Progenitor cell of endocrine pancreas (in vitro differentiated cells): Measurements from ENCODE around the gene CACNG8. TPM values are rescaled to one million over a fixed set of nuclear protein-coding genes. Genes with fewer than 3 reads are reported as not detected.

ENCODE experiments used
- DNase-seq: peaks from one replicate; pipeline ENCODE4 v3.0.0; 2021; ENCODE audit warnings: low spot score; ENCODE audit not compliant: unreplicated experiment
- H3K27ac Mint-ChIP-seq: 2 replicates; pipeline ENCODE4 v1.8.0; 2021; ENCODE audit warnings: mild to moderate bottlenecking, moderate library complexity, mixed read lengths
- H3K27me3 Mint-ChIP-seq: 2 replicates; pipeline ENCODE4 v1.8.0; 2021; ENCODE audit warnings: mixed read lengths
- H3K36me3 Mint-ChIP-seq: 2 replicates; pipeline ENCODE4 v1.8.0; 2022; ENCODE audit warnings: mixed read lengths; ENCODE audit not compliant: insufficient read depth
- H3K4me1 Mint-ChIP-seq: 2 replicates; pipeline ENCODE4 v1.8.0; 2021; ENCODE audit warnings: low read depth, mixed read lengths
- H3K4me3 Mint-ChIP-seq: 2 replicates; pipeline ENCODE4 v1.8.0; 2021; ENCODE audit warnings: low read depth, mild to moderate bottlenecking, moderate library complexity, mixed read lengths
- H3K9me3 Mint-ChIP-seq: 2 replicates; pipeline ENCODE4 v1.8.0; 2021; ENCODE audit warnings: low read depth, mixed read lengths
- CTCF ChIP-seq: fragments of 200-600 bp; sonication (generic); IDR thresholded peaks from one replicate; pipeline ENCODE4 v1.5.0; 2021; ENCODE audit warnings: antibody characterized with exemption, mild to moderate bottlenecking; ENCODE audit not compliant: unreplicated experiment
- total RNA-seq: library from RNA; stranded (reverse); gene quantifications from 2 replicates; pipeline ENCODE4 v1.2.1, GENCODE V29; 2021

CACNG8 gene
- total RNA-seq, 1 donor from 2014 or later, result 0.36 TPM

GRCh38 chr19:53957448-53958167 is 5.1 kb upstream of the CACNG8 start:
- H3K4me1 Mint-ChIP-seq, result peaks cover 5% of the 10 kb centered on the region
- no peak overlapping the region for H3K4me3 Mint-ChIP-seq
- H3K9me3 Mint-ChIP-seq, result no peaks in the 10 kb centered on the region
- no peak overlapping the region for H3K27ac Mint-ChIP-seq
- no peak for DNase-seq
- peaks cover 73% of the 10 kb centered on the region for H3K27me3 Mint-ChIP-seq
- TF ChIP-seq CTCF, result no peak
- no peaks in the 10 kb centered on the region for H3K36me3 Mint-ChIP-seq

GRCh38 chr19:53958168-53958571 is 4.6 kb upstream of the CACNG8 start:
- TF ChIP-seq CTCF, result no peak
- DNase-seq, result no peak
- H3K4me3 Mint-ChIP-seq, result no peak overlapping the region

DNA sequence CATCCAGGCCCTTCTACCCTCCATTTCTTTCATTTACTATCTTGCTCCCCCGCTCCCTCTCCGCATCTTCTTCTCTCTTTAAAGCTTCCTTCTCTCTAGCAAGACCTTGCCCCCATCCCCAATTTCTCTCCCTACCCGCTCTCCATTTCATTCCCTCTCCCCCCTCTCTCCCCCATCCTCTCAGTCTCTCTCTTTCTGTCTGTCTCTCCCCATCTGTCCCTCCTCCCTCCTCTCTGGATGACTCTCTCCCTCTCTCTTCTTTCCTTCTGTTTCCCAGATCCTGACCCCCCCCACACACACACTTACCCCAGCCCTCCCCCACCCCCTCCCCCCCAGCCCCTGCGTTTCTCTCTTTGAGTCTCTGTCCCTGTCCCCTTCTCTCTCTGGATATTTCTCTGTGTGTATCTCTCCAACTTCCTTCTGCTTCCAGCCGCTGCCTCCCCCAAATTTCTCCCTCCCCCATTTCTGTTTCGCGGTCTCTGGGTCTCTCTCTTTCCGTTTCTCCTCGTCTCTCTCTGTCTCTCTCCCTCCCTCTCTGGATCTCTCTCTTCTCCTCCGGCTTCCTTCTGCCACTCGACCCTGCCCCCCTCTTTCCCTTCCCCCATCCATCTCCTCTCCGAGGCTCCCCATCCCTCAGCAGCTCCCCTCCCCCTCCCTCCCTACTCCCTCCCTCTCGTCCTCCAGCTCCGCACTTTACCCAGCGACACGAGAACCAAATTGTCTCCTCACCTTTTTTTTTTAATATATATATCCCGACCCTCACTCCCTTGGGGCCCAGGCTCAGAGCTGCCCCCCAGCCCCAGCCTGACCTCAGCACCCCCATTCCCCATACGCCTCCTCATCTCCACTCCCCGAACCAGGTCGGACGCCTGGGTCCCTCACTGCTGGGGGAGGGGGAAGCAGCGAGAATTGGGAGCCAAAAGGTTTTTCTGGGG is 3.6 kb upstream of the CACNG8 start:
- DNase-seq, result no peak
- Mint-ChIP-seq H3K9me3 (no peaks in the 10 kb centered on the region), H3K27ac (no peak overlapping the region), H3K36me3 (no peaks in the 10 kb centered on the region), H3K4me1 (peaks cover 5% of the 10 kb centered on the region), H3K27me3 (peaks cover 77% of the 10 kb centered on the region), H3K4me3 (no peak overlapping the region)
- no peak for TF ChIP-seq CTCF

More at GRCh38 chr19:53958168-53958571, 4.6 kb upstream of the CACNG8 start:
- Mint-ChIP-seq H3K9me3 (no peaks in the 10 kb centered on the region), H3K27me3 (peaks cover 73% of the 10 kb centered on the region), H3K27ac (no peak overlapping the region), H3K36me3 (no peaks in the 10 kb centered on the region), H3K4me1 (peaks cover 5% of the 10 kb centered on the region)

GRCh38 chr19:53960187-53960586 is 2.5 kb upstream of the CACNG8 start:
- H3K4me1 Mint-ChIP-seq, result peaks cover 5% of the 10 kb centered on the region
- H3K36me3 Mint-ChIP-seq, result no peaks in the 10 kb centered on the region
- no peak overlapping the region for H3K4me3 Mint-ChIP-seq
- H3K27ac Mint-ChIP-seq, result no peak overlapping the region
- H3K9me3 Mint-ChIP-seq, result no peaks in the 10 kb centered on the region
- TF ChIP-seq CTCF, result no peak
- no peak for DNase-seq
- H3K27me3 Mint-ChIP-seq, result peaks cover 81% of the 10 kb centered on the region

DNA sequence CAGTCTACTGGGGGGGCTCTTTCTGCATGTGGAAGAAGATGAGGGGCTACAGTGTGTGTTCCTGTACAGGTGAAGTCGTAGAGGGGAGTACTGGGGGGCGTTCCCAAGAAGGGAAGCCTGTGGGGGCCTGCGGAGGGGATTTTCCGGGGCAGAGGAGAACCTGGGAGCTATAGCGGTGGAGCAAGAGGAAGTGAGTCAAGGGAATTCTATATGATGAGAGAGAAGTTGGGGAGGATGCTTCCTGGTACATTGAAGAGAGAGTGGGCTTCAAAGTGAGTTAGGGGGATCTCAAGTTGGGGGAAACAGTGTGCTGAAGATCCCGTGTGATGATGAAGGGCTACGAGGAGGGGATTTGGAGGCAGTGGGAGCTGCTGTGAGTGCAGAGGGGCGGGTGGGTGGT is 1.9 kb upstream of the CACNG8 start:
- no peak for DNase-seq
- H3K4me1 Mint-ChIP-seq, result peaks cover 5% of the 10 kb centered on the region
- no peak for TF ChIP-seq CTCF

More for the DNA sequence above, 1.9 kb upstream of the CACNG8 start:
- H3K9me3 Mint-ChIP-seq, result no peaks in the 10 kb centered on the region
- no peak overlapping the region for H3K4me3 Mint-ChIP-seq
- no peak overlapping the region for H3K27ac Mint-ChIP-seq
- H3K27me3 Mint-ChIP-seq, result peaks cover 81% of the 10 kb centered on the region
- no peaks in the 10 kb centered on the region for H3K36me3 Mint-ChIP-seq
